Panc1 (cell line): ENCODE data around the gene ITGB5.

Experiments used
- POLR2AphosphoS5 ChIP-seq: IDR thresholded peaks from 2 replicates; pipeline ENCODE4 v1.6.1; 2012; ENCODE audit warnings: mild to moderate bottlenecking, low read depth, low read length, moderate library complexity
- TF ChIP-seq, protein P1 (sequence below): fragments of 450-650 bp; IDR thresholded peaks from 2 replicates; pipeline ENCODE4 v1.5.1; 2017; ENCODE audit warnings: mild to moderate bottlenecking

DNA sequence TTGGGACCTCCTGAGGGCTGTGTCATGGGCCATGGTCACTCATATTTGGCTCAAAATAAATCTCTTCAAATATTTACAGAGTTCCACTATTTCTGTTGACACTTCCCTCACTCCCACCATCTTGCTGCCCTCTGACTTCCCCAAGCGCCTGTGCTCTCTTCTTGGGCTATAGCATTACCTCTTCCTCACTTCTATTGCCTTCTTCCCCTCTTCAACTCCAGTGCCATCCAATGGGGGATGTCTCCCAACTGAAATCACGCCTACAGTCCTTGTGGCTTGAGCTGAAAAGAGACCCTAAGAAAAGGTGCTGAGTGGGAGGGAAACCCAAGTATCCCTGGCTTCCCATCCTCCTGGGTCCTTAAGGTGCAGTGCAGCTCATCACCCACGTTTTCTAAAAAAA is 135.1 kb downstream of the ITGB5 start:
- TF ChIP-seq, protein P1, sequence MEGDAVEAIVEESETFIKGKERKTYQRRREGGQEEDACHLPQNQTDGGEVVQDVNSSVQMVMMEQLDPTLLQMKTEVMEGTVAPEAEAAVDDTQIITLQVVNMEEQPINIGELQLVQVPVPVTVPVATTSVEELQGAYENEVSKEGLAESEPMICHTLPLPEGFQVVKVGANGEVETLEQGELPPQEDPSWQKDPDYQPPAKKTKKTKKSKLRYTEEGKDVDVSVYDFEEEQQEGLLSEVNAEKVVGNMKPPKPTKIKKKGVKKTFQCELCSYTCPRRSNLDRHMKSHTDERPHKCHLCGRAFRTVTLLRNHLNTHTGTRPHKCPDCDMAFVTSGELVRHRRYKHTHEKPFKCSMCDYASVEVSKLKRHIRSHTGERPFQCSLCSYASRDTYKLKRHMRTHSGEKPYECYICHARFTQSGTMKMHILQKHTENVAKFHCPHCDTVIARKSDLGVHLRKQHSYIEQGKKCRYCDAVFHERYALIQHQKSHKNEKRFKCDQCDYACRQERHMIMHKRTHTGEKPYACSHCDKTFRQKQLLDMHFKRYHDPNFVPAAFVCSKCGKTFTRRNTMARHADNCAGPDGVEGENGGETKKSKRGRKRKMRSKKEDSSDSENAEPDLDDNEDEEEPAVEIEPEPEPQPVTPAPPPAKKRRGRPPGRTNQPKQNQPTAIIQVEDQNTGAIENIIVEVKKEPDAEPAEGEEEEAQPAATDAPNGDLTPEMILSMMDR: no peak
- no peak for TF ChIP-seq POLR2AphosphoS5
